IPS-18a (cell line): ENCODE measurements around the gene KISS1R.

Source experiments
- H3K27ac ChIP-seq: one replicate; pipeline ENCODE4 v1.5.1; 2013; ENCODE audit warnings: low read length
- H3K27me3 ChIP-seq: one replicate; pipeline ENCODE4 v1.6.1; 2013; ENCODE audit warnings: mild to moderate bottlenecking, low read length; ENCODE audit not compliant: control insufficient read depth, insufficient read depth
- H3K36me3 ChIP-seq: one replicate; pipeline ENCODE4 v1.6.1; 2013; ENCODE audit warnings: low read depth, low read length; ENCODE audit not compliant: control insufficient read depth
- H3K4me1 ChIP-seq: one replicate; pipeline ENCODE4 v1.6.1; 2013; ENCODE audit warnings: low read depth, low read length; ENCODE audit not compliant: control insufficient read depth
- H3K4me3 ChIP-seq: one replicate; pipeline ENCODE4 v1.5.1; 2013; ENCODE audit warnings: low read length
- H3K9ac ChIP-seq: one replicate; pipeline ENCODE4 v1.6.1; 2013; ENCODE audit warnings: mild to moderate bottlenecking, low read length, moderate library complexity
- H3K9me3 ChIP-seq: one replicate; pipeline ENCODE4 v1.6.1; 2013; ENCODE audit warnings: low read depth, low read length; ENCODE audit not compliant: control insufficient read depth

Gene KISS1R

GRCh38 chr19:896999-897398 is 20.1 kb upstream of the KISS1R start:
- Histone ChIP-seq H3K36me3 (no peaks in the 10 kb centered on the region), H3K4me1 (no peaks in the 10 kb centered on the region), H3K4me3 (no peak overlapping the region), H3K9me3 (no peaks in the 10 kb centered on the region), H3K27ac (no peak overlapping the region), H3K27me3 (no peaks in the 10 kb centered on the region), H3K9ac (no peak overlapping the region)

DNA sequence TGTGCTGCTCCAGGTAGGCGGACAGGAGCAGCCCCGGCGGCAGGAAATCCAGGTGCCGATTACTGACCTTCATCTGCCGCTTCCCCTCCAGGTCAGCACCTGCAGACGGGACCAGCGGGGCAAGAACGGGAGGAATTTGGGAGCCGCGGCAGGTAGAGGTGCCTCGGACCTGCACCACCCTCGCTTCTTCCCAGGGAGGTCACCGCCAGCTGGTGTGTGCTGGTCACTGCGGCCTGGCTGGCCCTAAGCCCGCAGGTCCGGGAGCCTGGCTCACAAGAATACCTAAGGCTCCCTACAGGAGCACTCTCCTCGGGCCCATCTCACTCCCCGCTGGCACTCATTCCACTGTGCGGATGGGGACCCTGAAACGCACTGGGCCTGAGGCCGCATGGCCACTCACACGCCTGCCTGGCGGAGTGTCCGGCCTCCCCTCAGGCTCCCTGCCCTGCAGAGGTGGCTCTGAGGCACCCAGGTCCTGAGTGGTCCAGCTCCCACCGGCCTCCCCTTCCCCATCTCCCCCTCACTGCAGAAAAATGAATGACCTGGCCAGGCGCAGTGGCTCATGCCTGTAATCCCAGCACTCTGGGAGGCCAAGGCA is 19.6 kb upstream of the KISS1R start:
- Histone ChIP-seq H3K27me3 (no peaks in the 10 kb centered on the region), H3K9ac (no peak overlapping the region), H3K36me3 (no peaks in the 10 kb centered on the region)

DNA sequence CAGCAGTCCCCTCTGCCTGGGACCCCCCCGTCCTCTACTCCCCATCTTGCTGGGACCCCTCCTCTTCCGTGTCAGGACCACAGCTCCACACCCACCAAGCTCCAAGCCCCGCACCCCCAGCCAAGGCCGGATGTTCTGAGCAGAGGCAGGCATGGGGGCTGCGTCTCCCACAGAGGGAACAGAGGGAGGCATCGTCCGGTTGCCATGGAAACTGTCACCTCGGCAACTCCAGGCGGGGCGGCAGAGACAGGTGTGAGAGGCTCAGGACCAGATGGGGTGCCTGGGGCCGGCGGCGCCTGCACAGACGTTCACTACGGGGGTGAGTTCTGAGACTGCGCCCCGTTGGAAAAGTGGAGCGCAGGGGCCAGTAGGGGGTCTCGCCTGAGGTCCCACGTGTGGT is 18.5 kb upstream of the KISS1R start:
- no peaks in the 10 kb centered on the region for H3K9me3 ChIP-seq
- H3K4me1 ChIP-seq, result no peaks in the 10 kb centered on the region
- no peaks in the 10 kb centered on the region for H3K36me3 ChIP-seq
- no peaks in the 10 kb centered on the region for H3K27me3 ChIP-seq
- no peak overlapping the region for H3K9ac ChIP-seq
- no peak overlapping the region for H3K4me3 ChIP-seq
- no peak overlapping the region for H3K27ac ChIP-seq

More for the DNA sequence above, 19.6 kb upstream of the KISS1R start:
- H3K4me3 ChIP-seq, result no peak overlapping the region
- no peaks in the 10 kb centered on the region for H3K4me1 ChIP-seq
- H3K9me3 ChIP-seq, result no peaks in the 10 kb centered on the region
- H3K27ac ChIP-seq, result no peak overlapping the region

DNA sequence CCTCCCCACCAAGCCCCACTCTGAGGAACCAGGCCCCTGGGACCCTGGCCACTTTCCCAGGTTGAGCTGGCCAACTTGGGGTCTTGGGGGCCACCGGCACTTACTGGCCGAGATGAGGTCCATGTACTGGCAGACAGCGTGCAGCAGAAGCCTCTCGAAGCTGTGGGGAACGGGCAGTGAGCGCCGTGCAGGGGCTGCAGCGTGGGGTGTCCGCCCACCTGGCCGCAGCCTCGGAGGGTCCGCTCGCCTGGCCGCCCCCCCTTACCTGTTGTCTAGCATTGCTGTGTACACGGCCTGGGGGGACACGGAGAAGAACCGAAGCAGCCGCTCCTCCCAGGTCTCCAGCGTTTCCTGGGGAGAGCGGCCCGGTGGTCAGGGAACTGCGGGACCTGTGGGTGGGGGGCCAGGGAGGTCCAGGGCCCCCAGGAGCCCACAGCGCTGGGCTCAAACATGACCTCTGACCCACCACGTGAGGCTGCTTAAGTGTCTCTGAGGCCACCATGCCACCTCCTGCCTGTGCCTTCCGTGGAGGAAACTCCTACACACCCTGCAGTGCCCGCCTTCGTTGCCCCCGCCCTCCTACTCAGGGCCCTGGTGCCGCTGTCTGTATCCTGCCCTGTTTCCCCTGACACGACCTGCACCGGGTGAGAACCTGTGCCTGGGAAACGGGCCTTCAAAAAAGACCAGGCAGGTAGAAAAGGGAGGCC is 17.6 kb upstream of the KISS1R start:
- H3K36me3 ChIP-seq, result no peaks in the 10 kb centered on the region
- no peak overlapping the region for H3K27ac ChIP-seq
- no peak overlapping the region for H3K9ac ChIP-seq
- H3K27me3 ChIP-seq, result no peaks in the 10 kb centered on the region
- H3K9me3 ChIP-seq, result no peaks in the 10 kb centered on the region
- no peaks in the 10 kb centered on the region for H3K4me1 ChIP-seq
- H3K4me3 ChIP-seq, result no peak overlapping the region

DNA sequence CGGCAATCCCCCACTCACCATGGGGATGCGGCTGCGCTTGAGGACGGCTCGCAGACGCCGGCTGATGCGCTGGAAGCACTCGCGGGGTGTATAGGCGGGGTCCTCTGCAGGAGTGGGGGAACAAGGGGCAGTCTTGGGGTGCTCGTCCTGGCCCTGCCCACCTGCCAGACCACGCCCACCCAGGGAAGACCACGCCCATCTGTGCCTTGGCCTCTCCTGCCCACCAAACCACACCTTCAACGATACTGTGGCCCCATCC is 17.2 kb upstream of the KISS1R start:
- H3K9me3 ChIP-seq, result no peaks in the 10 kb centered on the region
- no peak overlapping the region for H3K4me3 ChIP-seq
- no peak overlapping the region for H3K9ac ChIP-seq
- no peak overlapping the region for H3K27ac ChIP-seq
- no peaks in the 10 kb centered on the region for H3K27me3 ChIP-seq
- no peaks in the 10 kb centered on the region for H3K36me3 ChIP-seq
- no peaks in the 10 kb centered on the region for H3K4me1 ChIP-seq

DNA sequence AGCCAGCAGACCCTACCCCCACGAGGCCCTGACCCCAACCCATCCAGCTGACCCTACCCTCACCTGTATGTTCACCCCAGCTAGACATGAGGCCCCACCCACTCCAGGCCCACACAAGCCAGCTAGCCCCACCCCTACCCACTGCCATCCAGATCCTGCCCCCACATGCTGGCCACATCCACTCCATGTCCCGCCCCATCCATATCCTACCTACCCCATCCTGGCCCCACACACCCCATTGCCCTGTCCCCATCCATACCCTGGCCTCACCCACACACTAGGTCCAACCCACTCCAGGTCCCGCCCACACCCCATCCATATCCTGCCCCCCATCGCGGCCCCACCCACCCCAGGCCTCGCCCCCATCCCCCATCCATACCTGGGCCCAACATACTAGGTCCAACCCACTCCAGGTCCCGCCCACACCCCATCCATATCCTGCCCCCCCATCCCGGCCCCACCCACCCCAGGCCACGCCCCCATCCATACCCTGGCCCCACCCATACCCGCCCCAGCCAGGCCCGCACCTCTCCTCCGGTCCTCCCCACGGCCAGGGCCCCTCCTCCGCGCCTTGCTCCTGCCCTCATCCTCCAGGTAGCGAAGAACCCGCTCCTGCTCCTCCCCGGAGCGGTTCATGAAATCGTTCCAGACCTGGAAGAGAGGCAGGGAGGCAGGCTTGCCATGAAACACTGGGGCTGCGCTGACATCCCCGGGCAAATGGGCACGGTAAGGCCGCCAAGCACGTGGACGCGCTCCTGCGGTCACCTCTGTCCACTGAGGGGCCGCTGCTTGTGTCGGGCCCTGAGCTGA is 16.6 kb upstream of the KISS1R start:
- Histone ChIP-seq H3K4me1 (no peaks in the 10 kb centered on the region), H3K36me3 (no peaks in the 10 kb centered on the region), H3K9me3 (no peaks in the 10 kb centered on the region), H3K27me3 (no peaks in the 10 kb centered on the region), H3K27ac (no peak overlapping the region), H3K4me3 (no peak overlapping the region), H3K9ac (no peak overlapping the region)

- Histone ChIP-seq H3K9ac (no peak overlapping the region), H3K27ac (no peak overlapping the region), H3K4me3 (no peak overlapping the region), H3K36me3 (no peaks in the 10 kb centered on the region), H3K4me1 (no peaks in the 10 kb centered on the region), H3K27me3 (no peaks in the 10 kb centered on the region), H3K9me3 (no peaks in the 10 kb centered on the region)
Observed at GRCh38 chr19:901216-902092, 15.7 kb upstream of the KISS1R start.

DNA sequence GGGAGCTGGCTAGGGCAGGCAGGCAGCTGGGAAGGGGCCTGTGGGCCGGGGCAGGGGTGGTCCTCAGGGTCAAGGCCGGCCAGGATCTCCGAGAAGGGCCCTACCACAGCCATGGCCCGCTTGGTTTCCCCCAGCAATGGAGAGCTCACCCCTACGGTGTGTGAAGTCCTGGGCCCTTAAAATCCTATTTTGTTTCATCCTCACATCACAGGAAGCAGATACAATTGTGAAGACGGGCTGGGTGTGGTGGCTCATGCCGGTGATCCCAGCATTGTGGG is 15.1 kb upstream of the KISS1R start:
- Histone ChIP-seq H3K9ac (no peak overlapping the region), H3K4me1 (no peaks in the 10 kb centered on the region), H3K36me3 (no peaks in the 10 kb centered on the region)

DNA sequence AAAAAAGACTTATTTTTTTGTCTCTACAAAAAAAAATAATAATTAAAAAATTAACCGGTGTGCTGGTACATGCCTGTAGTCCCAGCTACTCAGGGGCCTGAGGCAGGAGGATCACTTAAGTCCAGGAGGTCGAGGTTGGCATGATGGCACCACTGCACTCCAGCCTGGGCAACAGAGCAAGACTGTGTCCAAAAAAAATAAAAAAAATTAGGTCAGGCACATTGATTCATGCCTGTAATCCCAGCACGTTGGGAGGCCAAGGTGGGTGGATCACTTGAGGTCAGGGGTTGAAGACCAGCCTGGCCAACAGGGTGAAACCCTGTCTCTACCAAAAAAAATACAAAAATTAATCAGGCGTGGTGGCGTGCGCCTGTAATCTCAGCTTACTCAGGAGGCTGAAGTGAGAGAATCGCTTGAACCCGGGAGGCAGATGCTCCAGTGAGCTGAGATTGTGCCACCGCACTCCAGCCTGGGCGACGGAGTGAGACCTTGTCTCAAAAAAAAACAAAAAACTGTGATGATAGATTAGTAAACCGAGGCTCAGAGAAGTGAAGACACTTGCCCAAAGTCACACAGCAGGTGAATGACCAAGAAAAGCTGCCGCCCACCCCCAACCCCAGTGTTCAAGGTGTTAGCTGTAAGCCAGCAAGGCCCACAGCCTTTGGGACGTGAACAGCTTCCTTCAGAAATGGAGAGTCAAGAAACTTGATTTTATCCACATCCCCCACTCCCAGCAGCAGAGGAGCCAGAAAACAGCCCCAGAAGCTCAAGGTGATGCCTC is 14.5 kb upstream of the KISS1R start:
- no peak overlapping the region for H3K4me3 ChIP-seq
- no peak overlapping the region for H3K27ac ChIP-seq
- H3K27me3 ChIP-seq, result no peaks in the 10 kb centered on the region
- no peaks in the 10 kb centered on the region for H3K36me3 ChIP-seq
- no peaks in the 10 kb centered on the region for H3K9me3 ChIP-seq
- H3K4me1 ChIP-seq, result no peaks in the 10 kb centered on the region
- no peak overlapping the region for H3K9ac ChIP-seq

More for the DNA sequence above, 15.1 kb upstream of the KISS1R start:
- no peaks in the 10 kb centered on the region for H3K9me3 ChIP-seq
- H3K27me3 ChIP-seq, result no peaks in the 10 kb centered on the region
- H3K4me3 ChIP-seq, result no peak overlapping the region
- no peak overlapping the region for H3K27ac ChIP-seq

- Histone ChIP-seq H3K9me3 (no peaks in the 10 kb centered on the region), H3K27me3 (no peaks in the 10 kb centered on the region), H3K9ac (no peak overlapping the region), H3K36me3 (no peaks in the 10 kb centered on the region), H3K4me3 (no peak overlapping the region), H3K4me1 (no peaks in the 10 kb centered on the region), H3K27ac (no peak overlapping the region)
Observed at GRCh38 chr19:903266-903797, 13.8 kb upstream of the KISS1R start.

GRCh38 chr19:904545-904944 is 12.6 kb upstream of the KISS1R start:
- Histone ChIP-seq H3K9ac (no peak overlapping the region), H3K36me3 (no peaks in the 10 kb centered on the region), H3K4me3 (no peak overlapping the region), H3K27me3 (no peaks in the 10 kb centered on the region), H3K4me1 (no peaks in the 10 kb centered on the region), H3K9me3 (no peaks in the 10 kb centered on the region), H3K27ac (no peak overlapping the region)
